Measurements from ENCODE around the gene CXCL12. TPM values are rescaled to one million over a fixed set of nuclear protein-coding genes. Genes with fewer than 3 reads are reported as not detected.

The CXCL12 gene
- total and polyA plus RNA-seq, 2 of the 13 experiments (the other 11 are each of a cell fraction or from before 2014, with no cell fraction given) = not detected

DNA sequence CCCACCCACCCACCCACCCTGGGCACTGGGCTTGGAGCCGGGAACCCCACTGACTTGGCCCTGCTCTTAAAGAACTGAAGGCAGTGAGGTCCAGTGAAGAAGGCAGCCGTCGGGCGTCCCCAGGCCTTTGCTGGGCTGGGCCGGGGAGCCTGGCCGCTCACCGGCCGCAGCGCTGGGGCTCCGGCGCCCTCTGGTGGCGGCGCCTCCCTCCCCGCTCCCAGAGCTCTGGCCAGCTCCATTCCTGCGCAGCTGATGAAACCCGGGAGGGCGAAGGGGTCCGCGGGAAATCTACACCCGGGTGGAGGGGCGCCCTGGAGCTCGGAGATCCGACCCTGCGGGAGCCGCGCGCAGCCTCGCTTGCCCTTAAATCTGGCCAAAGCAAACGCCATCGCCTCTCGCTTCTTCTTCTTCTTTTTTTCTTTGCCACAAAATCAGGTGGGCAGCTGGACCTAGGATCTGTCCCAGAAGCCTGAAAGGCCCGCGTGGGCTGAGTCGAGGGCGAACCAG lies 1.7 kb upstream of the CXCL12 start (continued):
- TF ChIP-seq ZNF788 (CRISPR knock-in tag; IDR thresholded peaks at IDR 0.05; ENCODE audit: borderline replicate concordance) (peak; percentile 49; the same call in 1 of the 2 replicates), IRF9 (CRISPR knock-in tag; IDR thresholded peaks at IDR 0.05; ENCODE audit: borderline replicate concordance) (peak; percentile 32; the same call in 1 of the 2 replicates), NCOA1 (CRISPR knock-in tag; IDR thresholded peaks at IDR 0.05) (no peak), TAF15 (IDR thresholded peaks at IDR 0.05; ENCODE audit: low read depth, low read length, poor library complexity, severe bottlenecking) (no peak), LCORL (IDR thresholded peaks at IDR 0.05) (no peak), LCORL (CRISPR knock-in tag; IDR thresholded peaks at IDR 0.05) (peak; percentile 54; the same call in 1 of the 2 replicates), CBFB (CRISPR knock-in tag; IDR thresholded peaks at IDR 0.05) (peak; percentile 38; the same call in 1 of the 2 replicates), SMAD3 (CRISPR knock-in tag; IDR thresholded peaks at IDR 0.05) (no peak), SPEN (CRISPR knock-in tag; IDR thresholded peaks at IDR 0.05; ENCODE audit: low read depth) (peak; percentile 32; the same call in 1 of the 2 replicates), CEBPG (CRISPR knock-in tag; IDR thresholded peaks at IDR 0.05) (peak; percentile 38; the same call in 1 of the 2 replicates), TSC22D2 (CRISPR knock-in tag; IDR thresholded peaks at IDR 0.05; ENCODE audit: borderline replicate concordance) (0 out of 2 replicates have a peak, but pooled peaks have one; percentile 34), SRSF1 (optimal IDR thresholded peaks at IDR 0.05; ENCODE audit: low read depth, low read length) (no peak), RELA (CRISPR knock-in tag; IDR thresholded peaks at IDR 0.05) (no peak), ZNF747 (CRISPR knock-in tag; IDR thresholded peaks at IDR 0.05; ENCODE audit: borderline replicate concordance) (peak; percentile 43; the same call in 1 of the 2 replicates), ERF (CRISPR knock-in tag; IDR thresholded peaks at IDR 0.05) (0 out of 2 replicates have a peak, but pooled peaks have one; percentile 48), FIP1L1 (IDR thresholded peaks at IDR 0.05; ENCODE audit: borderline replicate concordance, insufficient read depth, low read depth, low read length) (no peak), ATF2 (CRISPR knock-in tag; IDR thresholded peaks at IDR 0.05) (peak; percentile 34; the same call in 1 of the 2 replicates), NFKB2 (CRISPR knock-in tag; IDR thresholded peaks at IDR 0.05; ENCODE audit: borderline replicate concordance) (no peak), IKZF1 (IDR thresholded peaks at IDR 0.05) (no peak), TEAD3 (CRISPR knock-in tag; optimal IDR thresholded peaks at IDR 0.05; ENCODE audit: borderline replicate concordance) (peak; percentile 29), JUNB (CRISPR knock-in tag; IDR thresholded peaks at IDR 0.05; ENCODE audit: borderline replicate concordance) (no peak), GABPB1 (CRISPR knock-in tag; IDR thresholded peaks at IDR 0.05) (peak; percentile 62; the same call in 1 of the 2 replicates), ATF4 (CRISPR knock-in tag; IDR thresholded peaks at IDR 0.05) (peak in 1 of 2 experiments; percentile 84; a peak in 2 of 4 replicates)
- TF ChIP-seq, protein P1, sequence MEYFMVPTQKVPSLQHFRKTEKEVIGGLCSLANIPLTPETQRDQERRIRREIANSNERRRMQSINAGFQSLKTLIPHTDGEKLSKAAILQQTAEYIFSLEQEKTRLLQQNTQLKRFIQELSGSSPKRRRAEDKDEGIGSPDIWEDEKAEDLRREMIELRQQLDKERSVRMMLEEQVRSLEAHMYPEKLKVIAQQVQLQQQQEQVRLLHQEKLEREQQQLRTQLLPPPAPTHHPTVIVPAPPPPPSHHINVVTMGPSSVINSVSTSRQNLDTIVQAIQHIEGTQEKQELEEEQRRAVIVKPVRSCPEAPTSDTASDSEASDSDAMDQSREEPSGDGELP (IDR thresholded peaks at IDR 0.05; ENCODE audit: borderline replicate concordance, low read depth) = peak; percentile 65; the same call in 1 of the 2 replicates
- TF ChIP-seq, protein P2, sequence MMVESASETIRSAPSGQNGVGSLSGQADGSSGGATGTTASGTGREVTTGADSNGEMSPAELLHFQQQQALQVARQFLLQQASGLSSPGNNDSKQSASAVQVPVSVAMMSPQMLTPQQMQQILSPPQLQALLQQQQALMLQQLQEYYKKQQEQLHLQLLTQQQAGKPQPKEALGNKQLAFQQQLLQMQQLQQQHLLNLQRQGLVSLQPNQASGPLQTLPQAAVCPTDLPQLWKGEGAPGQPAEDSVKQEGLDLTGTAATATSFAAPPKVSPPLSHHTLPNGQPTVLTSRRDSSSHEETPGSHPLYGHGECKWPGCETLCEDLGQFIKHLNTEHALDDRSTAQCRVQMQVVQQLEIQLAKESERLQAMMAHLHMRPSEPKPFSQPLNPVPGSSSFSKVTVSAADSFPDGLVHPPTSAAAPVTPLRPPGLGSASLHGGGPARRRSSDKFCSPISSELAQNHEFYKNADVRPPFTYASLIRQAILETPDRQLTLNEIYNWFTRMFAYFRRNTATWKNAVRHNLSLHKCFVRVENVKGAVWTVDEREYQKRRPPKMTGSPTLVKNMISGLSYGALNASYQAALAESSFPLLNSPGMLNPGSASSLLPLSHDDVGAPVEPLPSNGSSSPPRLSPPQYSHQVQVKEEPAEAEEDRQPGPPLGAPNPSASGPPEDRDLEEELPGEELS (CRISPR knock-in tag; IDR thresholded peaks at IDR 0.05) = peak; percentile 12; the same call in 1 of the 2 replicates

Measured in HepG2 (cell line).